Testis (tissue), 3 donors: ENCODE results near the gene SLC45A1. TPM values are rescaled to one million over a fixed set of nuclear protein-coding genes. Genes with fewer than 3 reads are reported as not detected.

Source experiments
- DNase-seq: peaks from one replicate; pipeline ENCODE4 v3.0.0-alpha.2; 2019
- H3K27ac ChIP-seq, 2 donors: fragments of 200-600 bp; sonication (generic); one replicate each; pipeline ENCODE4 v1.5.1; 2019
- H3K27me3 ChIP-seq: fragments of 200-600 bp; sonication (generic); one replicate; pipeline ENCODE4 v1.5.1; 2019
- H3K36me3 ChIP-seq: fragments of 200-600 bp; sonication (generic); one replicate; pipeline ENCODE4 v1.5.1; 2017; ENCODE audit warnings: low read depth; ENCODE audit errors: missing control alignments
- H3K4me1 ChIP-seq: fragments of 200-600 bp; sonication (generic); one replicate; pipeline ENCODE4 v1.5.1; 2019
- H3K4me3 ChIP-seq, 2 donors: fragments of 200-600 bp; sonication (generic); one replicate each; pipeline ENCODE4 v1.5.1; 2017 to 2019
- H3K9me3 ChIP-seq: fragments of 200-600 bp; sonication (generic); one replicate; pipeline ENCODE4 v1.5.1; 2017
- POLR2A ChIP-seq: fragments of 450-650 bp; IDR thresholded peaks from one replicate; pipeline ENCODE4 v1.6.1; 2017; ENCODE audit warnings: antibody characterized with exemption, mild to moderate bottlenecking, moderate library complexity
- WGBS, 2 donors: methylation state at CpG; one replicate each; pipeline ENCODE4 v1.1.5; 2018; 5-methylcytosine and 5-hydroxymethylcytosine counted together
- intact Hi-C: fragments of 100-400 bp; cut with DNase I; formaldehyde crosslinking; loops from one replicate; pipeline ENCODE4 v1.15.1; 2023; ENCODE audit warnings: low total_unique reads
- polyA plus RNA-seq: library from polyadenylated mRNA; stranded (reverse); fragments of 350-450 nt; fragmentation: Illumina TruSeq; extraction: RNeasy Lipid Tissue Mini Kit (QIAGEN cat#74804); gene quantifications from one replicate; pipeline ENCODE4 v1.2.3, GENCODE V29; 2014; ENCODE audit warnings: low read depth, low replicate concordance; ENCODE audit not compliant: insufficient read depth
- total RNA-seq, 2 donors: library from RNA; depleted of rRNA; stranded (reverse); fragments of >200 nt; gene quantifications; one replicate each; pipeline ENCODE4 v1.2.3, GENCODE V29; 2016
- TF ChIP-seq, protein P1 (sequence below), 3 experiments: fragments of 450-650 bp in 2 of 3; fragments of 200-600 bp in 1 of 3; sonication (generic) in 1 of 3; IDR thresholded peaks; one replicate each; pipeline ENCODE4 v1.5.1; 2016 to 2019; ENCODE audit warnings: antibody characterized with exemption in 3 of 3, mild to moderate bottlenecking in 2 of 3, moderate library complexity in 1 of 3

The SLC45A1 gene
- total and polyA plus RNA-seq, 3 donors from 2014 or later: 5.6 to 9.0 (median 8.5) TPM

DNA sequence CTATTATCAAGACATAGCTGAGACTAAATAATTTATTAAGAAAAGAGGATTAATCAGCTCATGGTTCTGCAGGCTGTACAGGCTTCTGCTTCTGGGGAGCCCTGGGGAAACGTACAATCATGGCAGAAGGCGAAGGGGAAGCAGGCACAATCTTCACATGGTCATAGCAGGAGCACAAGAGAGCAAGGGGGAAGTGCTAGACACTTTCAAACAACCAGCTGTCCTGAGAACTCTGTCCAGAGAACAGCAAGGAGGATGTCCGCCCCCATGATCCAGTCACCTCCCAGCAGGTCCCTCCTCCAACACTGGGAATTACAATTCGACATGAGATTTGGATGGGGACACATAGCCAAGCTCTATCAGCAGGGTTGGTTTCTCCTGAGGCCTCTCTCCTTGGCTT lies 10.3 kb upstream of the SLC45A1 start:
- Histone ChIP-seq H3K27me3 (no peaks in the 10 kb centered on the region), H3K4me3 (no peak overlapping the region), H3K36me3 (no peaks in the 10 kb centered on the region), H3K4me1 (peaks cover 4% of the 10 kb centered on the region), H3K9me3 (no peaks in the 10 kb centered on the region), H3K27ac (no peak overlapping the region)
- intact Hi-C loops: no loop called here
- TF ChIP-seq, protein P1, sequence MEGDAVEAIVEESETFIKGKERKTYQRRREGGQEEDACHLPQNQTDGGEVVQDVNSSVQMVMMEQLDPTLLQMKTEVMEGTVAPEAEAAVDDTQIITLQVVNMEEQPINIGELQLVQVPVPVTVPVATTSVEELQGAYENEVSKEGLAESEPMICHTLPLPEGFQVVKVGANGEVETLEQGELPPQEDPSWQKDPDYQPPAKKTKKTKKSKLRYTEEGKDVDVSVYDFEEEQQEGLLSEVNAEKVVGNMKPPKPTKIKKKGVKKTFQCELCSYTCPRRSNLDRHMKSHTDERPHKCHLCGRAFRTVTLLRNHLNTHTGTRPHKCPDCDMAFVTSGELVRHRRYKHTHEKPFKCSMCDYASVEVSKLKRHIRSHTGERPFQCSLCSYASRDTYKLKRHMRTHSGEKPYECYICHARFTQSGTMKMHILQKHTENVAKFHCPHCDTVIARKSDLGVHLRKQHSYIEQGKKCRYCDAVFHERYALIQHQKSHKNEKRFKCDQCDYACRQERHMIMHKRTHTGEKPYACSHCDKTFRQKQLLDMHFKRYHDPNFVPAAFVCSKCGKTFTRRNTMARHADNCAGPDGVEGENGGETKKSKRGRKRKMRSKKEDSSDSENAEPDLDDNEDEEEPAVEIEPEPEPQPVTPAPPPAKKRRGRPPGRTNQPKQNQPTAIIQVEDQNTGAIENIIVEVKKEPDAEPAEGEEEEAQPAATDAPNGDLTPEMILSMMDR (IDR thresholded peaks at IDR 0.05): no peak
- TF ChIP-seq POLR2A: no peak
- 76 to 82% methylated on average over 4 of the region's 4 CpGs for WGBS, 2 donors
- no peak for DNase-seq

GRCh38 chr1:8311068-8311718 lies 6.7 kb upstream of the SLC45A1 start:
- TF ChIP-seq, protein P1 (IDR thresholded peaks at IDR 0.05): no peak
- TF ChIP-seq POLR2A: no peak
- intact Hi-C loops: loop anchor here (10.0 kb wide), 2 partner anchors 286 to 326 kb away; partner anchors contain the start of gene ERRFI1
- no peak overlapping the region for H3K4me3 ChIP-seq
- 80 to 94% methylated on average over 1 of the region's 1 CpG for WGBS, 2 donors
- no peaks in the 10 kb centered on the region for H3K9me3 ChIP-seq
- no peaks in the 10 kb centered on the region for H3K36me3 ChIP-seq
- no peaks in the 10 kb centered on the region for H3K27me3 ChIP-seq
- no peak overlapping the region for H3K27ac ChIP-seq
- no peak for DNase-seq
- H3K4me1 ChIP-seq: peaks cover 8% of the 10 kb centered on the region

DNA sequence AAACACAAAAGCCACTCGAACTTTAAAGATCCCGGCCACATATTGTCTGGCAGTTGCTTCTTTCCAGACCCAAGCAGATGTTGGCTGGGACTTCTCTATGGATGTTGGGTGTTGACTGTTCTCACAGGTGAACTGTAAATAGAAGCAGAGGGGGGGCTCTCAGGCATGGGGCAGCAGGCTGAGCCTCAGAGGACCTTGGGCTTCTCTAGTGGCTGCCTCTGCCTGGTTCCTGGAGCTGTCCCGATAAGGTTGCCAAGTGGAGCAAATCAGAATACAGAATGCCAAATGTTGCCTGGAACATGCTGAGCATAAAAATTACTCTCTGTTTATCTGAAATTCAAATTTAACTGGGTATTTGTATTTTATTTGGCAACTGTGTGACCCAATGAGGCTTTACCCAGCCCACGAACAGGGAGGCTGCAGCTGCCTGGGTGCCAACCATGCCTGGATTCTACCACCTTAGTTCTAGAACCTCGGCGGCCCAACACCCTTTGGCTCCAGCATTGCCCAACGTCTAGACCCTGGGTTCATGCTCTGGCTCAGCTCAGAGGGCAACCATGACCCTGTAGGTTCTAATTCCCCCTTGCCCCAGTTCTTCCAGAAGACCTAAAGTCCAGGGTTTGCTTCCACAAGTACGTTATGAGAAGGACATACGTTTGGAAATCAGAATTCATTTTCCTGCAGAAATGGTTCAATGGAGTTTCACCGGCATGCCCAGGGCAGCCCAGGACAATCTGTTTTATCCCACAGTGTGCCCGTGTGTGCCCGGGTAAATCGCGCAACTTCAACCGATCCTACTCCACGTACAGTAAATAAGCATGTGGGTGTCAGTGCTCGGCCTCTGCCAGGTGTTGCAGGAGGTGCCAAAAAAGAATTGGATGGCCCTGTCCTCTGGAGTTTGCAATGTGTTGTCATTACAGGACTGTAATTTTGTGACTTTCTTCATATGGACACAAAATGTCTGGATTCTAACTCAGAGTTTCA lies 5.4 kb upstream of the SLC45A1 start:
- intact Hi-C loops: loop anchor here (10.0 kb wide), 2 partner anchors 288 to 328 kb away; partner anchors contain the start of gene ERRFI1
- no peak for TF ChIP-seq POLR2A
- TF ChIP-seq, protein P1 (IDR thresholded peaks at IDR 0.05): no peak
- DNase-seq: no peak
- H3K4me3 ChIP-seq: no peak overlapping the region
- H3K9me3 ChIP-seq: no peaks in the 10 kb centered on the region
- 76 to 78% methylated on average over 17 of the region's 17 CpGs for WGBS, 2 donors
- no peaks in the 10 kb centered on the region for H3K36me3 ChIP-seq
- H3K27ac ChIP-seq: no peak overlapping the region
- H3K4me1 ChIP-seq: peaks cover 9% of the 10 kb centered on the region
- no peaks in the 10 kb centered on the region for H3K27me3 ChIP-seq

DNA sequence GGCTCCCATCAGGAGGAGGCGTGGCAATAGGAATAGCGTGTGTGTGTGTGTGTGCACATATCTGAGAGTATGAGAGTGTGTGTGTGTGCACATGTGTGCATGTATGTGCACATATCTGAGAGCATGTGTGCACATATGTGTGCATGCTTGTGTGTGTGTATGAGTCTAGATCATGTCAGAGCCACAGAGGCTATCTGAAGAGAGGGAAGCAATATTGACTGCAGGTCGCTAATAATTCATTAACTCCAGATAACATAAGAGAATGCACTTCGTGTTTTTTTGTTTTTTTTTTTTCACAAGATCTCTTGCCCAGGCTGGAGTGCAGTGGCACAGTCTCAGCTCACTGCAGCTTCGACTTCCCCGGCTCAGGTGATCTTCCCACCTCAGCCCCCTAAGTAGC lies 4.7 kb upstream of the SLC45A1 start:
- 90 to 94% methylated on average over 6 of the region's 6 CpGs for WGBS, 2 donors
- no peaks in the 10 kb centered on the region for H3K9me3 ChIP-seq
- H3K27me3 ChIP-seq: no peaks in the 10 kb centered on the region
- DNase-seq: no peak
- no peak overlapping the region for H3K4me3 ChIP-seq
- no peak overlapping the region for H3K27ac ChIP-seq
- TF ChIP-seq POLR2A: no peak
- TF ChIP-seq, protein P1 (IDR thresholded peaks at IDR 0.05): no peak
- intact Hi-C loops: loop anchor here (10.0 kb wide), 2 partner anchors 288 to 328 kb away; partner anchors contain the start of gene ERRFI1
- no peaks in the 10 kb centered on the region for H3K36me3 ChIP-seq
- H3K4me1 ChIP-seq: peaks cover 12% of the 10 kb centered on the region
